DMS 273 (cell line): ENCODE results near the gene KY.
A peak's percentile ranks its signal among the peaks of the same experiment; 100 is the strongest.
"Not testable (repeated sequence)": the region's sequence is repeated elsewhere in the genome, so short reads cannot be mapped to it uniquely, and the experiment has no call there.

Source experiments
- DNase-seq: peaks from one replicate; lab custom pipeline; 2025; ENCODE audit not compliant: unreplicated experiment; lab: John Stamatoyannopoulos, UW

KY gene

GRCh38 chr3:134606033-134607025 lies 44.5 kb downstream of the KY start:
- DNase-seq = peak; percentile 32

- DNase-seq = no peak
Observed at GRCh38 chr3:134605556-134605955, 45.3 kb downstream of the KY start.

DNA sequence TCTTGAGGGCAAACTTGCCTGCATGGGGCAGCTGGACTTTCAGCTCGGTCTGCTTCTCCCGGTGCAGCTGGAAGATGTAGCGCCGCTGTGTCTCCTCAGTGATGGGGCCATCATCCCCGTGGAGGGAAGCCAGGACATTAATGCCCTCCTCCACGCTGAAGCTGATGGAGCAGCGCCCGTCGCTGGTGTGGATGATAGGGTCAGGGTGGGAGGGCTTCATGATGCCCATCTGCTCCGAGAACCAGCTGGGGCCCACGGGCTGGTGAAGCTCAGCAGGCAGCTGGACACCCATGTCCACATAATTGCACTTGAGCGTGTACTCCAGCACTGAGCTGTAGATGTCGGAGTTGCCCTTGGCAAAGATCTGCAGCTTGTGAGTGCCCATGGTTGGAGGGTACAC lies 46.9 kb downstream of the KY start:
- DNase-seq = no peak

GRCh38 chr3:134603480-134603879 lies 47.3 kb downstream of the KY start:
- DNase-seq = no peak

GRCh38 chr3:134602440-134602814 lies 48.4 kb downstream of the KY start:
- no peak for DNase-seq

- peak; percentile 94 for DNase-seq
Observed at GRCh38 chr3:134601539-134602439, 49.0 kb downstream of the KY start.

DNA sequence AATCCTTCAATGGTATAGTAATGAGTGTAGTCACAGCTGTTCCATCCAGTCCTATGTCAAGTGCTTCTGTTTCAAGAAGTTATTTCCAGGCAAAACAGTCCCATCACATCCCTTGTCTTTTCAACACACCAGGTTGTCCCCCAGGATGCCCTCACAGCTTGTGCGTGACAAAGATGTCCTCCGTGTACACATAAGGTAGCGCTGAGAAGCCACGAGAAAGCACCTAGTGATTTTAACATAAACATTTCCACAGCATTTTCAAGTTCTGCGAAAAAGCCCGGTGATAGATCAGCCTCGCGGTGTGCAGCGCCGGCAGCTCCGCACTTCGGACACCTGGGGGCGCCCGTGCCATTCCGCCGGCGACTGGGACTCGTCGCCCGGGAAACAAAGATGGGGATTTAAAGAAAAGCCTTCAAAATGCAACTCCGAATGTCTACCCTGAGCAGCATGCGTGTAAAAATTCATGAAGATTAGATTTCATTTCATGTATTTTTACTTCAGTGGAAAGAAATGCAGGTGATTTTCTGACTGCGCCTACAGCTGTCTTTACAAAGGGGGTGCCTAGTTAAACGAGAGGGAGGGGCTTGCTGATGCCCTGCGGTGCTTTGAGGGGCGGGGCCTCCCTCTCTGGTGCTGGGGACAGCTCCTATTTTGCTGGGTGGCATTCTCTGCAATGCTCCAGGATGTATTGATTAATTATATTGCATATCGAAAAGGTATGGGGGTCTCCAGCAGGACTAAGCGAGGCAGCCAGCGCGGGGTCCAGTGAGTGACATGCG lies 49.9 kb downstream of the KY start:
- DNase-seq = peak; percentile 92

GRCh38 chr3:134600206-134600605 lies 50.6 kb downstream of the KY start:
- DNase-seq = no peak

DNA sequence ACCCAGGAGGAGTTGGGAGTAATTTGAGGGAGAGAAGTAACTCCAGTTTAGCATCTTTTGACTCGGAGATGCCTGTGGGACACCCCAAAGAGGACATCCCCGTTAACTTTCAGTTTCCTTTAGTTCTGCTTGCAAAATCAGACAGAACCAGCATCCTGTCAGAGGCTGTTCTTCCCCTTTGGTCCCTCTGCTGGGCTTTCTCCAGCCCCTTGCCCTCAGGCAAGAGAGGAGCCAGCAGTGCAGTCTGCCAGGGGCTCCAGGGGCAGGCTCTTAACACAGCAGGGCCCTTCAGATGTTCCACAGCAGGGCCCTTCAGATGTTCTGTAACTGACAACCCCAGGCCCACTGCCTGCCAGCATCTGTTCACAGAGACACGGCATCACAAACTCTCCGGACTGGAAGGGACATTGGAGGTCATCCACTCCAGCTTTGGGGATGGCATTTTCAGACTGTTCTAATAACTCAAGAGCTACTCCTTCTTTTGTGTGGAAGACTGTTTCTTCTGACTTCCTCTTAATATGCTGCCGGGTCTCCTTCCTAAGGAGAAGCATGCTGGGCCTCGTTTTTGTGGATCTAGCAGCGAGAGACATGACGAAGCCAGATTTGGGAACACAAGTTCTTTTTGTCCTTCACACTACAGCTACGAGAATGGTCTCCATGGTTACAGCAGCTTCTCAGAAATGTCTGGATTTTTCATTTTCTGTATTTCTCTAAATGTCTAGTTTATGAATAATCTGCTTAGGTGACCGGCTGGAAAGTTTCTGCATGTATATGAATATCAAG lies 51.9 kb downstream of the KY start:
- DNase-seq = no peak

GRCh38 chr3:134597390-134597970 lies 53.3 kb downstream of the KY start:
- no peak for DNase-seq

DNA sequence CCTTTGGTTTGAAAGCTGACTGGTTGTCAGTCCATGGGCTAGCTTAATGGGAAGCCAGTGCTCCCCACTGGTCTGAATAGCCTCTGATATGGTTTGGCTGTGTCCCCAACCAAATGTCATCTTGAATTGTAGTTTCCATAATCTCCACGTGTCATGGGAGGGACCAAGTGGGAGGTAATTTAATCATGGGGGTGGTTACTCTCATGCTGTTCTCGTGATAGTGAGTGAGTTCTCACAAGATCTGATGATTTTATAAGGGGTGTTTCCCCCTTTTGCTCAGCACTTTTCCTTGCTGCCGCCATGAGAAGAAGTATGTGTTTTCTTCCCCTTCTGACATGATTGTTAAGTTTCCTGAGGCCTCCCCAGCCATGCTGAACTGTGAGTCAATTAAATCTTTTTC lies 55.8 kb downstream of the KY start:
- DNase-seq = not testable (repeated sequence)

DNA sequence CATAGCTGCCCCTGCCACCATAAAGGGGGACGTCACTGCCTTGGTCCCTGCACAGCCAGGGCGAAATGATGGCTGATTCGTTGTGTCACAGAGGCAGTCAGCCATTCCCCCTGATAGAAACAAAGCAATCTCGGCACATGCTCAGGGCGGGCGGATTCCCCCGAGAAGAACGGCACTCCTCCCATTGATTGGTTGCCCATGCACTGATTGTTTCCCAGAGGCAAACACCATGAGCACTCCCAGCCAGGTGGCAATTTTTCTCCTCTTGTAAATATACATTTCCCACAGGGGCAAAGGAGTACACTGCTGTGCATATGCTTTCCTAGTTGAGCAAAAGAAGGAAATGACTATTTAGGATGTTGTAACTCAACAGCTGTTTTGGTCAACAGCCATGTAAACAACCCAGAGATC lies 56.5 kb downstream of the KY start:
- DNase-seq = no peak

DNA sequence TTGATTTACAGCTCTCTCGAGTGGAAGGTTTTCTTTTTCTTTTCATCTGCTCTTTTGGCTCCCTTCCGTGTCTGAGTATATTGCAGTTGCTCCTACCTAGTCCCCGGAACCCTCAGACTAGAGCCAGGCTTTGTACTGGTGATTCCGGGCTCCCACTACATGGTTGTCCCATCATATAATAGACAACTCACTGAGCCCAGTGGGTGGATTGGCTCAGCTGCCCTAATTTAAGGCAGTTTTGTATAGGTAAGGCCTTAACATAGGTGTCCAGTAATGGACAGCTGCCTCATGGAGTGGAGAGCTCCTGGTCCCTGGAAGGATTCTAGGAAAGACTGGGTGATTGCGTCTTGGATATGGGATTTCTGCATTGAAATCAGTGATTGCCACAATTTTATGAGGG lies 58.0 kb downstream of the KY start:
- no peak for DNase-seq

- no peak for DNase-seq
Observed at GRCh38 chr3:134590766-134591165, 60.1 kb downstream of the KY start.

DNA sequence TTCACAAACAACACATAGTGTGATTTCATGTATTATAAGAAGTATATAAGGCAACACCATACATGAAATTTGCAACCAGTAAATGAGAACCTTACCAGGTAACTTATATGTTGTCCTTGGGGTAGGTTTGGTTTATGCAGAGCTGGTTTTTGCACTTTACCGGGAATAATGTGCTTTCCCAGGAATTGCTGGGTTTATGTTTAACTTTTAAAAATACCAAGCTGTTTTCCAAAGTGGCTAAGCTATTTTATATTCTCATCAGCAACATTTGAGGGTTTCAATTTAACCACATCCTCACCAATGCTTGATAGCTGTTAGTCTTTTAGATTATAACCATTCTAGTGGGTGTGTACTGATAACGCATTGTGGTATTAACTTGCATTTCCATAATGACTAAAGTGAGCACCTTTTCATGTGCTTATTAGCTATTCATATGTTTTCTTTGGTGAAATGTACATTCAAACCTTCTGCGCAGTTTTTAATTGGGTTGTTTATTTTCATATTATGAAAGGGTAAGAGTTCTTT lies 71.6 kb downstream of the KY start:
- DNase-seq = no peak

- DNase-seq = no peak
Observed at GRCh38 chr3:134576831-134577230, 74.0 kb downstream of the KY start.

DNA sequence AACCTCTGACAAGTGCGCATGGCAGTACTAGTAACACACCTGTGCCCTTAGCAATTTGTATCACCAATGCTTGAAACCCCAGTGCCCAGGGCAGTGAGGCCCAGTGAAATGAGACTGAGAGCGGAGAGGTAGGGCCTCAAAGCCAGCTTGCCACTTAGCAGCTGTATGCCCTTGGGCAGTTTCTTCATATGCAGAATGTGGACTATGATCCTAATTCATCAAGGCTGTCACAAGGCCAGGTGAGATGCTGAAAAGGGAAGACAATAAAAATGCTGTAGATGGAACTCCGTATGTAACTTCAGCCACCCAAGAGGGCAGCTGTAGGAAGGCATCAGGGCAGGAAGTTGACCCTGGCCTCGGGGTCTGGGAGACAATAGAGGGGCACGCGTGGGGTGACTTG lies 74.4 kb downstream of the KY start:
- no peak for DNase-seq

GRCh38 chr3:134569899-134570298 lies 80.9 kb downstream of the KY start:
- DNase-seq = not testable (repeated sequence)

DNA sequence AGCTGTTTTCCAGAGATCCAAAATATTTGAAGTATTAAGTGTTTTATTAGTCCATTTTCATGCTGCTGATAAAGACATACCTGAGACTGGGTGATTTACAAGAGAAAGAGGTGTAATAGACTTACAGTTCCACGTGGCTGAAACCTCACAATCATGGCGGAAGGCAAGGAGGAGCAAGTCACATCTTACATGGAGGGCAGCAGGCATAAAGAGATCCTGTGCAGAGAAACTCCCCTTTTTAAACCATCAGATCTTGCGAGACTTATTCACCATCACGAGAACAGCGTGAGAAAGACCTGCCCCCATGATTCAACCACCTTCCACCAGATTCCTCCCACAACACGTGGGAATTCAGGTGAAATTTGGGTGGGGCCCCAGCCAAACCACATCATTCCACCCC lies 82.0 kb downstream of the KY start:
- no peak for DNase-seq

GRCh38 chr3:134567605-134568004 lies 83.2 kb downstream of the KY start:
- DNase-seq = no peak
